Measurements from ENCODE around the gene PCP4. TPM values are rescaled to one million over a fixed set of nuclear protein-coding genes. Genes with fewer than 3 reads are reported as not detected.

Gene PCP4
- total and polyA plus RNA-seq, 10 of the 15 experiments (the other 5 are each of a cell fraction or from before 2014, with no cell fraction given), result not detected

DNA sequence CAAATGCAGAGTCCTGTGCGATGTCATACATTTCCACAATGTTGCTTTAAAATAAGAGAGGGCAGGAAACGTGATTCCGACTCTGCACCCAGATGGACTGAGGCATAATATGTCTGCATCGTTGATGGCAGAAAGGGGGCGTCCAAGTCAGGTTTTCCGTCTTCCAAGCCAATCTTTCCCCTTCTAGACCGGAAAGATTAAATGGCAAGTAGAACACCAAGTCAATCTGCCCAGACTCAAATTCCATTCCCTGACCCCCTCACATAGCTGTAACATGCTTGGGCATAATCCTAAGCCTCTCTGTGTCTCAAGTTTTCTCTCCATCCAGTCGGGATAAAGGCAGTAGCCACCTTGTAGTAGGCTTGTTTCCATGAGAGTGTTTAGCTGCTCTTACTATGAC is 14.4 kb downstream of the PCP4 start:
- no peak overlapping the region for H3K9ac ChIP-seq (ENCODE audit: control insufficient read depth, insufficient read depth, low read length)
- no peak overlapping the region for H3K4me2 ChIP-seq (ENCODE audit: control insufficient read depth, insufficient read depth)
- WGBS (ENCODE audit: insufficient coverage, insufficient replicate concordance, low lambda C conversion rate, missing lambda C conversion rate), result 34% methylated on average over 8 of the region's 8 CpGs
- H4K20me1 ChIP-seq (ENCODE audit: control insufficient read depth, insufficient read depth), result no peaks in the 10 kb centered on the region
- CTCF ChIA-PET, result no interaction called here
- no TSS peak for BruUV-seq (replicated peaks)
- RAD21 ChIA-PET (ENCODE audit: unreplicated experiment), result no interaction called here
- no peaks in the 10 kb centered on the region; the same call in 2 of the 3 replicates for H3K9me3 ChIP-seq (replicated peaks; ENCODE audit: control insufficient read depth, insufficient read depth, low read length)
- DNase-seq (ENCODE audit: low read depth, low spot score) (no peak), FAIRE-seq (no peak), ATAC-seq (no peak)
- no peaks in the 10 kb centered on the region for H3K36me3 ChIP-seq (ENCODE audit: control insufficient read depth in 2 of 2, insufficient read depth in 2 of 2, low read length in 1 of 2)
- H3K79me2 ChIP-seq (ENCODE audit: control insufficient read depth, insufficient read depth, low read length), result no peaks in the 10 kb centered on the region
- H3K4me3 ChIP-seq, result no peak overlapping the region
- SMC1A ChIA-PET (ENCODE audit: uncharacterized antibody, unreplicated experiment), result no interaction called here
- TF ChIP-seq, protein P1, sequence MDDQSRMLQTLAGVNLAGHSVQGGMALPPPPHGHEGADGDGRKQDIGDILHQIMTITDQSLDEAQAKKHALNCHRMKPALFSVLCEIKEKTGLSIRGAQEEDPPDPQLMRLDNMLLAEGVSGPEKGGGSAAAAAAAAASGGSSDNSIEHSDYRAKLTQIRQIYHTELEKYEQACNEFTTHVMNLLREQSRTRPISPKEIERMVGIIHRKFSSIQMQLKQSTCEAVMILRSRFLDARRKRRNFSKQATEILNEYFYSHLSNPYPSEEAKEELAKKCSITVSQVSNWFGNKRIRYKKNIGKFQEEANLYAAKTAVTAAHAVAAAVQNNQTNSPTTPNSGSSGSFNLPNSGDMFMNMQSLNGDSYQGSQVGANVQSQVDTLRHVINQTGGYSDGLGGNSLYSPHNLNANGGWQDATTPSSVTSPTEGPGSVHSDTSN (IDR thresholded peaks at IDR 0.05; ENCODE audit: insufficient replicate concordance, low read depth, low read length), result no peak
- TF ChIP-seq TCF12 (IDR thresholded peaks at IDR 0.05; ENCODE audit: low read depth, low read length) (no peak), ZNF622 (IDR thresholded peaks at IDR 0.05) (no peak), IKZF2 (IDR thresholded peaks at IDR 0.05) (no peak), STAT1 (conservative IDR thresholded peaks at IDR 0.05) (no peak), EZH2 (IDR thresholded peaks at IDR 0.05; ENCODE audit: borderline replicate concordance, control insufficient read depth, low read depth, low read length) (no peak), ZNF384 (IDR thresholded peaks at IDR 0.05; ENCODE audit: borderline replicate concordance, low read depth, low read length) (no peak)
- TF ChIP-seq, protein P2, sequence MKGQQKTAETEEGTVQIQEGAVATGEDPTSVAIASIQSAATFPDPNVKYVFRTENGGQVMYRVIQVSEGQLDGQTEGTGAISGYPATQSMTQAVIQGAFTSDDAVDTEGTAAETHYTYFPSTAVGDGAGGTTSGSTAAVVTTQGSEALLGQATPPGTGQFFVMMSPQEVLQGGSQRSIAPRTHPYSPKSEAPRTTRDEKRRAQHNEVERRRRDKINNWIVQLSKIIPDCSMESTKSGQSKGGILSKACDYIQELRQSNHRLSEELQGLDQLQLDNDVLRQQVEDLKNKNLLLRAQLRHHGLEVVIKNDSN (IDR thresholded peaks at IDR 0.05; ENCODE audit: borderline replicate concordance, extremely low read length, insufficient read depth, low read depth, low read length), result no peak
- TF ChIP-seq, protein P3, sequence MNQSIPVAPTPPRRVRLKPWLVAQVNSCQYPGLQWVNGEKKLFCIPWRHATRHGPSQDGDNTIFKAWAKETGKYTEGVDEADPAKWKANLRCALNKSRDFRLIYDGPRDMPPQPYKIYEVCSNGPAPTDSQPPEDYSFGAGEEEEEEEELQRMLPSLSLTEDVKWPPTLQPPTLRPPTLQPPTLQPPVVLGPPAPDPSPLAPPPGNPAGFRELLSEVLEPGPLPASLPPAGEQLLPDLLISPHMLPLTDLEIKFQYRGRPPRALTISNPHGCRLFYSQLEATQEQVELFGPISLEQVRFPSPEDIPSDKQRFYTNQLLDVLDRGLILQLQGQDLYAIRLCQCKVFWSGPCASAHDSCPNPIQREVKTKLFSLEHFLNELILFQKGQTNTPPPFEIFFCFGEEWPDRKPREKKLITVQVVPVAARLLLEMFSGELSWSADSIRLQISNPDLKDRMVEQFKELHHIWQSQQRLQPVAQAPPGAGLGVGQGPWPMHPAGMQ (IDR thresholded peaks at IDR 0.05; ENCODE audit: borderline replicate concordance), result no peak
- TF ChIP-seq, protein P4, sequence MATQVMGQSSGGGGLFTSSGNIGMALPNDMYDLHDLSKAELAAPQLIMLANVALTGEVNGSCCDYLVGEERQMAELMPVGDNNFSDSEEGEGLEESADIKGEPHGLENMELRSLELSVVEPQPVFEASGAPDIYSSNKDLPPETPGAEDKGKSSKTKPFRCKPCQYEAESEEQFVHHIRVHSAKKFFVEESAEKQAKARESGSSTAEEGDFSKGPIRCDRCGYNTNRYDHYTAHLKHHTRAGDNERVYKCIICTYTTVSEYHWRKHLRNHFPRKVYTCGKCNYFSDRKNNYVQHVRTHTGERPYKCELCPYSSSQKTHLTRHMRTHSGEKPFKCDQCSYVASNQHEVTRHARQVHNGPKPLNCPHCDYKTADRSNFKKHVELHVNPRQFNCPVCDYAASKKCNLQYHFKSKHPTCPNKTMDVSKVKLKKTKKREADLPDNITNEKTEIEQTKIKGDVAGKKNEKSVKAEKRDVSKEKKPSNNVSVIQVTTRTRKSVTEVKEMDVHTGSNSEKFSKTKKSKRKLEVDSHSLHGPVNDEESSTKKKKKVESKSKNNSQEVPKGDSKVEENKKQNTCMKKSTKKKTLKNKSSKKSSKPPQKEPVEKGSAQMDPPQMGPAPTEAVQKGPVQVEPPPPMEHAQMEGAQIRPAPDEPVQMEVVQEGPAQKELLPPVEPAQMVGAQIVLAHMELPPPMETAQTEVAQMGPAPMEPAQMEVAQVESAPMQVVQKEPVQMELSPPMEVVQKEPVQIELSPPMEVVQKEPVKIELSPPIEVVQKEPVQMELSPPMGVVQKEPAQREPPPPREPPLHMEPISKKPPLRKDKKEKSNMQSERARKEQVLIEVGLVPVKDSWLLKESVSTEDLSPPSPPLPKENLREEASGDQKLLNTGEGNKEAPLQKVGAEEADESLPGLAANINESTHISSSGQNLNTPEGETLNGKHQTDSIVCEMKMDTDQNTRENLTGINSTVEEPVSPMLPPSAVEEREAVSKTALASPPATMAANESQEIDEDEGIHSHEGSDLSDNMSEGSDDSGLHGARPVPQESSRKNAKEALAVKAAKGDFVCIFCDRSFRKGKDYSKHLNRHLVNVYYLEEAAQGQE (IDR thresholded peaks at IDR 0.05; ENCODE audit: low read depth, low read length), result no peak
- in situ Hi-C loops (cut with MboI) (no loop called here), intact Hi-C loops (cut with micrococcal nuclease; ENCODE audit: unreplicated experiment) (no loop called here)
- POLR2A ChIA-PET, result no interaction called here
- no peaks in the 10 kb centered on the region for H3K4me1 ChIP-seq (ENCODE audit: control insufficient read depth, insufficient read depth, low read length)
- no peak overlapping the region for H2AFZ ChIP-seq (ENCODE audit: control insufficient read depth, low read depth, low read length)
- no peaks in the 10 kb centered on the region for H3K27me3 ChIP-seq (replicated peaks in 1 of 2; ENCODE audit: control insufficient read depth in 2 of 2, insufficient read depth in 2 of 2, low read length in 1 of 2)
- no peak overlapping the region for H3K27ac ChIP-seq (ENCODE audit: control insufficient read depth, insufficient read depth)
